SK-N-SH (cell line): Measurements from ENCODE around the gene BMPR1B. TPM values are rescaled to one million over a fixed set of nuclear protein-coding genes. Genes with fewer than 3 reads are reported as not detected.

Source experiments
- CTCF ChIA-PET: fragments of 300-600, 350-600 bp; formaldehyde crosslinking; extraction: SDS; loops from one replicate; lab custom pipeline; 2021; lab: Yijun Ruan, JAX
- POLR2A ChIA-PET: fragments of 350-600 bp; sonication (Branson Sonifier 250); formaldehyde crosslinking; extraction: SDS; loops from one replicate; lab custom pipeline; 2020; ENCODE audit warnings: antibody characterized with exemption, inconsistent platforms; lab: Yijun Ruan, JAX
- DNase-seq: peaks from one replicate; pipeline ENCODE4 v3.0.0; 2012
- H2AFZ ChIP-seq: fragments of 200-600 bp; sonication (generic); 2 replicates; pipeline ENCODE4 v1.8.1; 2016; ENCODE audit warnings: antibody characterized with exemption, mild to moderate bottlenecking, low read depth
- H3F3A ChIP-seq: fragments of 200-600 bp; sonication (generic); replicated peaks from 2 replicates; pipeline ENCODE3; 2016; ENCODE audit warnings: antibody characterized with exemption, mild to moderate bottlenecking; ENCODE audit not compliant: insufficient read depth
- H3K27ac ChIP-seq, 2 experiments: fragments of 200-500 bp in 1 of 2; fragments of 200-600 bp in 1 of 2; sonication (Bioruptor generic) in 1 of 2; sonication (generic), shearing (Covaris generic) in 1 of 2; 2 replicates each; pipeline versions ENCODE4 v1.5.1 to v1.6.1; 2014 to 2016; ENCODE audit warnings: low read depth in 2 of 2, inconsistent platforms in 1 of 2, low read length in 1 of 2, mild to moderate bottlenecking in 1 of 2, mixed read lengths in 1 of 2
- H3K27me3 ChIP-seq: fragments of 200-600 bp; sonication (generic), shearing (Covaris generic); 2 replicates; pipeline ENCODE4 v1.6.1; 2016; ENCODE audit warnings: mixed run types; ENCODE audit not compliant: insufficient read depth
- H3K36me3 ChIP-seq, 2 experiments: fragments of 200-500 bp in 1 of 2; fragments of 200-600 bp in 1 of 2; sonication (Bioruptor generic) in 1 of 2; sonication (generic) in 1 of 2; replicated peaks in 1 of 2; 2 replicates each; pipeline versions ENCODE3 to v1.5.1; 2014 to 2016; ENCODE audit warnings: low read length in 1 of 2, mild to moderate bottlenecking in 1 of 2; ENCODE audit not compliant: insufficient read depth in 2 of 2, control insufficient read depth in 1 of 2
- H3K4me1 ChIP-seq, 2 experiments: fragments of 200-500 bp in 1 of 2; fragments of 200-600 bp in 1 of 2; sonication (Bioruptor generic) in 1 of 2; sonication (generic), shearing (Covaris generic) in 1 of 2; 2 replicates each; pipeline versions ENCODE4 v1.5.1 to v1.6.1; 2014 to 2016; ENCODE audit warnings: low read depth in 1 of 2, low read length in 1 of 2, mixed run types in 1 of 2; ENCODE audit not compliant: insufficient read depth in 2 of 2, control insufficient read depth in 1 of 2
- H3K4me2 ChIP-seq: fragments of 200-600 bp; sonication (generic), shearing (Covaris generic); 2 replicates; pipeline ENCODE4 v1.6.1; 2017; ENCODE audit warnings: mixed run types
- H3K4me3 ChIP-seq, 2 experiments: fragments of 200-500 bp in 1 of 2; fragments of 200-600 bp in 1 of 2; sonication (Bioruptor generic) in 1 of 2; sonication (generic), shearing (Covaris generic) in 1 of 2; 2 replicates each; pipeline versions ENCODE4 v1.5.1 to v1.8.1; 2014 to 2016; ENCODE audit warnings: low read depth in 2 of 2, inconsistent platforms in 1 of 2, low read length in 1 of 2, mild to moderate bottlenecking in 1 of 2, mixed read lengths in 1 of 2, moderate library complexity in 1 of 2
- H3K79me2 ChIP-seq: fragments of 200-600 bp; sonication (generic); 2 replicates; pipeline ENCODE4 v1.8.1; 2017; ENCODE audit warnings: mild to moderate bottlenecking; ENCODE audit not compliant: insufficient read depth
- H3K9ac ChIP-seq: fragments of 200-600 bp; sonication (generic); 2 replicates; pipeline ENCODE4 v1.6.1; 2017; ENCODE audit warnings: mixed run types
- H3K9me2 ChIP-seq: fragments of 200-600 bp; sonication (generic); 2 replicates; pipeline ENCODE4 v1.6.1; 2017; ENCODE audit warnings: mixed run types
- H3K9me3 ChIP-seq: fragments of 200-600 bp; sonication (generic); 2 replicates; pipeline ENCODE4 v1.6.1; 2017; ENCODE audit warnings: mixed run types, mild to moderate bottlenecking, moderate library complexity
- H4K20me1 ChIP-seq: fragments of 200-600 bp; sonication (generic); 2 replicates; pipeline ENCODE4 v1.6.1; 2017; ENCODE audit warnings: mild to moderate bottlenecking, mixed run types; ENCODE audit not compliant: insufficient read depth
- ELF1 ChIP-seq: IDR thresholded peaks from 2 replicates; pipeline ENCODE4 v1.4.0; 2012
- EP300 ChIP-seq, 2 experiments: IDR thresholded peaks; 2 replicates each; pipeline versions ENCODE4 v1.4.0 to v1.6.1; 2012; ENCODE audit warnings: borderline replicate concordance in 1 of 2, low read depth in 1 of 2, low read length in 1 of 2
- FOXJ3 ChIP-seq: sonication (generic); formaldehyde crosslinking; IDR thresholded peaks from 2 replicates; pipeline ENCODE4 v1.5.1; 2020; ENCODE audit warnings: mild to moderate bottlenecking, missing genetic modification reagents
- FOXM1 ChIP-seq: IDR thresholded peaks from 2 replicates; pipeline ENCODE4 v1.4.0; 2012; ENCODE audit warnings: low read depth, mild to moderate bottlenecking
- GABPA ChIP-seq: IDR thresholded peaks from 2 replicates; pipeline ENCODE4 v1.4.0; 2012; ENCODE audit warnings: low read depth, mild to moderate bottlenecking
- IRF3 ChIP-seq: fragments of 150-350 bp; IDR thresholded peaks from 2 replicates; pipeline ENCODE4 v1.6.1; 2016; ENCODE audit warnings: mild to moderate bottlenecking, low read depth, low read length
- JUND ChIP-seq: IDR thresholded peaks from 2 replicates; pipeline ENCODE4 v1.4.0; 2012
- MAX ChIP-seq: IDR thresholded peaks from 2 replicates; pipeline ENCODE4 v1.4.0; 2012; ENCODE audit warnings: low read depth
- MEF2A ChIP-seq: IDR thresholded peaks from 2 replicates; pipeline ENCODE4 v1.4.0; 2012; ENCODE audit warnings: low read depth, borderline replicate concordance
- MXI1 ChIP-seq: IDR thresholded peaks from 2 replicates; pipeline ENCODE4 v1.6.1; 2012; ENCODE audit warnings: mild to moderate bottlenecking, low read depth, low read length, improper control_type of control experiment
- NFIC ChIP-seq: IDR thresholded peaks from 2 replicates; pipeline ENCODE4 v1.4.0; 2012; ENCODE audit warnings: borderline replicate concordance
- NRF1 ChIP-seq: IDR thresholded peaks from 2 replicates; pipeline ENCODE4 v1.6.1; 2012; ENCODE audit warnings: low read depth, mild to moderate bottlenecking, low read length
- PBX3 ChIP-seq: IDR thresholded peaks from 2 replicates; pipeline ENCODE4; 2012
- POLR2AphosphoS5 ChIP-seq: IDR thresholded peaks from 2 replicates; pipeline ENCODE4 v1.6.1; 2012; ENCODE audit warnings: low read depth, low read length
- RCOR1 ChIP-seq: fragments of 150-350 bp; IDR thresholded peaks from 2 replicates; pipeline ENCODE4 v1.6.1; 2017; ENCODE audit warnings: antibody characterized with exemption, low read length
- REST ChIP-seq: IDR thresholded peaks from 2 replicates; pipeline ENCODE4 v1.6.1; 2012; ENCODE audit warnings: mild to moderate bottlenecking, low read depth, low read length, moderate library complexity
- RXRA ChIP-seq: IDR thresholded peaks from 2 replicates; pipeline ENCODE4 v1.4.0; 2012; ENCODE audit warnings: low read depth, mild to moderate bottlenecking, borderline replicate concordance
- SMC3 ChIP-seq: IDR thresholded peaks from 2 replicates; pipeline ENCODE4 v1.6.1; 2012; ENCODE audit warnings: low read depth, low read length, improper control_type of control experiment
- TAF1 ChIP-seq: IDR thresholded peaks from 2 replicates; pipeline ENCODE4 v1.6.1; 2012; ENCODE audit warnings: low read depth, mild to moderate bottlenecking, low read length, moderate library complexity, borderline replicate concordance
- TCF12 ChIP-seq: IDR thresholded peaks from 2 replicates; pipeline ENCODE4 v1.4.0; 2012
- TEAD4 ChIP-seq: IDR thresholded peaks from 2 replicates; pipeline ENCODE4 v1.4.0; 2012; ENCODE audit warnings: mild to moderate bottlenecking, borderline replicate concordance; ENCODE audit not compliant: insufficient read depth
- YY1 ChIP-seq: IDR thresholded peaks from 2 replicates; pipeline ENCODE4 v1.4.0; 2012; ENCODE audit warnings: low read depth, mild to moderate bottlenecking
- ZBTB33 ChIP-seq: IDR thresholded peaks from 2 replicates; pipeline ENCODE4 v1.4.0; 2012; ENCODE audit warnings: low read depth, borderline replicate concordance
- WGBS: methylation state at CpG from one replicate; pipeline ENCODE4 v1.1.6; 2017; ENCODE audit warnings: low lambda C conversion rate; 5-methylcytosine and 5-hydroxymethylcytosine counted together
- polyA plus RNA-seq, 3 experiments: library from polyadenylated mRNA; depleted of rRNA; stranded (reverse); fragments of >200 nt; gene quantifications; 2 replicates each; pipeline ENCODE4 v1.2.3, GENCODE V29; 2012

Gene BMPR1B
- polyA plus RNA-seq, 1 of the 3 experiments (the other 2 are of a cell fraction), result 0.16 TPM

GRCh38 chr4:94944726-94945125, 187.0 kb downstream of the BMPR1B start (continued):
- TF ChIP-seq ZBTB33 (no peak), POLR2AphosphoS5 (no peak), MXI1 (no peak), MEF2A (no peak), RXRA (no peak), EP300 (IDR thresholded peaks at IDR 0.05; ENCODE audit: borderline replicate concordance in 1 of 2, low read depth in 1 of 2, low read length in 1 of 2) (no peak), TCF12 (no peak), RCOR1 (no peak), JUND (no peak)

- Histone ChIP-seq H3K9me2 (no peaks in the 10 kb centered on the region), H2AFZ (no peak overlapping the region), H3K9ac (no peak overlapping the region), H3K79me2 (no peaks in the 10 kb centered on the region), H3K4me2 (no peak overlapping the region), H3K4me1 (no peaks in the 10 kb centered on the region; a peak in 1 of 4 replicates), H3F3A (no peaks in the 10 kb centered on the region), H4K20me1 (no peaks in the 10 kb centered on the region), H3K4me3 (no peak overlapping the region), H3K27ac (no peak overlapping the region), H3K27me3 (no peaks in the 10 kb centered on the region), H3K9me3 (no peaks in the 10 kb centered on the region), H3K36me3 (no peaks in the 10 kb centered on the region)
- POLR2A ChIA-PET, result no interaction called here
- 93% methylated on average over 4 of the region's 4 CpGs for WGBS
- no peak for DNase-seq
- TF ChIP-seq MAX (no peak), GABPA (no peak), TAF1 (no peak), RCOR1 (no peak), MXI1 (no peak), SMC3 (no peak), IRF3 (no peak), RXRA (no peak), FOXJ3 (CRISPR knock-in tag) (no peak), FOXM1 (no peak), ELF1 (no peak), YY1 (no peak), TCF12 (no peak), NRF1 (no peak), PBX3 (no peak), EP300 (IDR thresholded peaks at IDR 0.05; ENCODE audit: borderline replicate concordance in 1 of 2, low read depth in 1 of 2, low read length in 1 of 2) (no peak), TEAD4 (no peak), REST (no peak), NFIC (no peak)
- TF ChIP-seq, all 33 proteins: peak for 0
- CTCF ChIA-PET, result interaction anchor here (0.7 to 1.5 kb wide), 2 partner anchors 12 to 147 kb away, joined by 3 to 4 read pairs; no protein-coding TSS in a partner anchor
These were observed 189.9 kb downstream of the BMPR1B start for GRCh38 chr4:94947681-94948108.
